Measurements from ENCODE around the gene INMT.

- TF ChIP-seq SP1 (IDR thresholded peaks at IDR 0.05) (no peak), ZNF384 (IDR thresholded peaks at IDR 0.05) (no peak), BHLHE40 (IDR thresholded peaks at IDR 0.05; ENCODE audit: borderline replicate concordance) (no peak), FOXA1 (IDR thresholded peaks at IDR 0.05) (no peak), FOXM1 (IDR thresholded peaks at IDR 0.05; ENCODE audit: borderline replicate concordance) (no peak), HDGF (IDR thresholded peaks at IDR 0.05; ENCODE audit: borderline replicate concordance) (no peak), CTBP1 (IDR thresholded peaks at IDR 0.05; ENCODE audit: borderline replicate concordance) (no peak), TARDBP (IDR thresholded peaks at IDR 0.05) (no peak), SUZ12 (IDR thresholded peaks at IDR 0.05) (no peak), FOXK2 (IDR thresholded peaks at IDR 0.05) (no peak), ARNT (IDR thresholded peaks at IDR 0.05) (no peak), L3MBTL2 (conservative IDR thresholded peaks at IDR 0.05) (no peak)
- TF ChIP-seq, protein P1, sequence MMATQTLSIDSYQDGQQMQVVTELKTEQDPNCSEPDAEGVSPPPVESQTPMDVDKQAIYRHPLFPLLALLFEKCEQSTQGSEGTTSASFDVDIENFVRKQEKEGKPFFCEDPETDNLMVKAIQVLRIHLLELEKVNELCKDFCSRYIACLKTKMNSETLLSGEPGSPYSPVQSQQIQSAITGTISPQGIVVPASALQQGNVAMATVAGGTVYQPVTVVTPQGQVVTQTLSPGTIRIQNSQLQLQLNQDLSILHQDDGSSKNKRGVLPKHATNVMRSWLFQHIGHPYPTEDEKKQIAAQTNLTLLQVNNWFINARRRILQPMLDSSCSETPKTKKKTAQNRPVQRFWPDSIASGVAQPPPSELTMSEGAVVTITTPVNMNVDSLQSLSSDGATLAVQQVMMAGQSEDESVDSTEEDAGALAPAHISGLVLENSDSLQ (IDR thresholded peaks at IDR 0.05), result no peak
These were observed 7.9 kb upstream of the INMT start for GRCh38 chr7:30744075-30744417.
